HepG2 (cell line): Measurements from ENCODE around the gene PPP1R9A. TPM values are rescaled to one million over a fixed set of nuclear protein-coding genes. Genes with fewer than 3 reads are reported as not detected.

Experiments used
- ATAC-seq: fragments of 200-7000 bp; cut with Tn5 transposase; 3 replicates; pipeline ENCODE4 v1.9.1; 2020; ENCODE audit warnings: mild to moderate bottlenecking, moderate library complexity
- BruUV-seq: library from RNA; stranded (reverse); fragments of 400-500 nt; replicated peaks from 2 replicates; lab custom pipeline; 2021; lab: Mats Ljungman, UMichigan
- CTCF ChIA-PET: fragments of 300-600 bp; formaldehyde crosslinking; extraction: SDS; loops from one replicate; lab custom pipeline; 2021; ENCODE audit warnings: low total read pairs, inconsistent platforms, low intra/inter-chr PET ratio; lab: Yijun Ruan, JAX
- POLR2A ChIA-PET: fragments of 350-600 bp; sonication (Branson Sonifier 250); formaldehyde crosslinking; loops from one replicate; lab custom pipeline; 2020; ENCODE audit warnings: antibody characterized with exemption, inconsistent platforms; lab: Yijun Ruan, JAX
- DNase-seq: peaks from one replicate; pipeline ENCODE4 v3.0.0-alpha.2; 2015; ENCODE audit warnings: low spot score
- FAIRE-seq: peaks from 3 replicates; lab custom pipeline; 2011; peaks lifted over from hg19 to GRCh38; lab: Jason Lieb, UNC
- H2AFZ ChIP-seq: one replicate; pipeline ENCODE4 v1.6.1; 2011; ENCODE audit warnings: low read length, inconsistent platforms
- H3K27ac ChIP-seq: fragments of 300-600 bp; 3 replicates; pipeline ENCODE4 v1.8.0; 2011; ENCODE audit warnings: mixed run types, mild to moderate bottlenecking, mixed read lengths, low read length, inconsistent platforms; ENCODE audit not compliant: insufficient read depth; ENCODE audit errors: extremely low read length
- H3K27me3 ChIP-seq, 2 experiments: fragments of 200-600 bp in 1 of 2; 2 replicates in 1 of 2; 3 replicates in 1 of 2; pipeline versions ENCODE4 v1.6.0 to v1.8.0; 2011; ENCODE audit warnings: low read length in 2 of 2, mild to moderate bottlenecking in 2 of 2, moderate library complexity in 2 of 2, inconsistent platforms in 1 of 2; ENCODE audit not compliant: insufficient read depth in 2 of 2, control insufficient read depth in 1 of 2
- H3K36me3 ChIP-seq, 2 experiments: fragments of 200-600 bp in 1 of 2; replicated peaks in 1 of 2; 2 replicates in 1 of 2; 3 replicates in 1 of 2; pipeline versions ENCODE4 v1.5.1 to v1.8.0; 2011; ENCODE audit warnings: low read length in 2 of 2, inconsistent platforms in 1 of 2; ENCODE audit not compliant: insufficient read depth in 2 of 2, control insufficient read depth in 1 of 2
- H3K4me1 ChIP-seq: 2 replicates; pipeline ENCODE4 v1.5.1; 2012; ENCODE audit warnings: low read length, inconsistent platforms; ENCODE audit not compliant: insufficient read depth
- H3K4me2 ChIP-seq: 2 replicates; pipeline ENCODE4 v1.6.0; 2011; ENCODE audit warnings: low read depth, low read length, inconsistent platforms
- H3K4me3 ChIP-seq, 3 experiments: fragments of 200-600 bp in 1 of 3; sonication (generic), shearing (Covaris generic) in 1 of 3; replicated peaks in 1 of 3; 2 replicates each; pipeline ENCODE4 v1.5.1; 2011 to 2016; ENCODE audit warnings: low read length in 3 of 3, inconsistent platforms in 2 of 3, low read depth in 2 of 3, mild to moderate bottlenecking in 2 of 3, control low read depth in 1 of 3, mixed read lengths in 1 of 3; ENCODE audit not compliant: insufficient read depth in 1 of 3
- H3K79me2 ChIP-seq: one replicate; pipeline ENCODE4 v1.6.1; 2011; ENCODE audit warnings: low read length, inconsistent platforms; ENCODE audit not compliant: insufficient read depth
- H3K9ac ChIP-seq: 2 replicates; pipeline ENCODE4 v1.6.0; 2011; ENCODE audit warnings: mild to moderate bottlenecking, low read depth, low read length, inconsistent platforms; ENCODE audit not compliant: insufficient read depth
- H3K9me3 ChIP-seq: 2 replicates; pipeline ENCODE4 v1.5.1; 2012; ENCODE audit warnings: mild to moderate bottlenecking, low read length
- H4K20me1 ChIP-seq: 2 replicates; pipeline ENCODE4 v1.6.0; 2011; ENCODE audit warnings: inconsistent platforms, mild to moderate bottlenecking, low read length, moderate library complexity; ENCODE audit not compliant: insufficient read depth
- FOSL2 ChIP-seq: sonication (generic); formaldehyde crosslinking; IDR thresholded peaks from 2 replicates; pipeline ENCODE4 v1.4.0; 2020; ENCODE audit warnings: missing genetic modification reagents
- FOXM1 ChIP-seq: sonication (generic); formaldehyde crosslinking; IDR thresholded peaks from 2 replicates; pipeline ENCODE4 v1.5.0; 2020; ENCODE audit warnings: missing genetic modification reagents
- IRF2 ChIP-seq: IDR thresholded peaks from 2 replicates; pipeline ENCODE4 v1.6.1; 2018; ENCODE audit warnings: missing genetic modification reagents, missing compliant biosample characterization
- MAFF ChIP-seq: IDR thresholded peaks from 2 replicates; pipeline ENCODE4 v1.6.1; 2011; ENCODE audit warnings: low read depth, low read length, improper control_type of control experiment
- MAFK ChIP-seq, 2 experiments: IDR thresholded peaks in 1 of 2; conservative IDR thresholded peaks in 1 of 2; 2 replicates each; pipeline ENCODE4 v1.6.1; 2011; ENCODE audit warnings: improper control_type of control experiment in 2 of 2, low read length in 2 of 2
- MTA3 ChIP-seq: sonication (generic); formaldehyde crosslinking; IDR thresholded peaks from 2 replicates; pipeline ENCODE4 v1.4.0; 2020; ENCODE audit warnings: missing genetic modification reagents
- MXD4 ChIP-seq: IDR thresholded peaks from 2 replicates; pipeline ENCODE4 v1.6.1; 2016; ENCODE audit warnings: mild to moderate bottlenecking, missing biosample characterization, missing genetic modification reagents
- SALL2 ChIP-seq: sonication (generic); formaldehyde crosslinking; IDR thresholded peaks from 2 replicates; pipeline ENCODE4 v1.8.1; 2023; ENCODE audit warnings: mild to moderate bottlenecking, missing genetic modification reagents, inconsistent platforms
- SMYD3 ChIP-seq: sonication (generic); formaldehyde crosslinking; IDR thresholded peaks from 2 replicates; pipeline ENCODE4 v1.8.1; 2023; ENCODE audit warnings: mild to moderate bottlenecking, missing genetic modification reagents
- ZNF569 ChIP-seq: sonication (generic); formaldehyde crosslinking; IDR thresholded peaks from 2 replicates; pipeline ENCODE4 v1.5.0; 2020; ENCODE audit warnings: mild to moderate bottlenecking, missing genetic modification reagents, moderate library complexity, borderline replicate concordance
- ZNF577 ChIP-seq: sonication (generic); formaldehyde crosslinking; IDR thresholded peaks from 2 replicates; pipeline ENCODE4 v1.4.0; 2020; ENCODE audit warnings: mild to moderate bottlenecking, low read depth, missing genetic modification reagents, borderline replicate concordance
- ZNF660 ChIP-seq: sonication (generic); formaldehyde crosslinking; IDR thresholded peaks from 2 replicates; pipeline ENCODE4 v1.5.1; 2020; ENCODE audit warnings: mild to moderate bottlenecking, low read depth, missing genetic modification reagents, borderline replicate concordance
- in situ Hi-C: cut with HindIII; loops from 2 replicates; pipeline ENCODE4 v1.10.0; 2017; ENCODE audit warnings: low pct_unique_long_range_greater_than_20kb; ENCODE audit not compliant: extremely low pct_ligation_motif_present
- intact Hi-C: fragments of 100-400 bp; cut with micrococcal nuclease; formaldehyde crosslinking; loops from one replicate; pipeline ENCODE4 v1.10.0; 2022; ENCODE audit not compliant: unreplicated experiment
- polyA plus RNA-seq, 8 experiments: library from polyadenylated mRNA; depleted of rRNA in 3 of 8; stranded (reverse) in 7 of 8; unstranded in 1 of 8; fragments of >200 nt; fragmentation: Illumina TruSeq in 4 of 8; extraction: Trizol in 4 of 8; gene quantifications; 2 replicates each; pipeline versions ENCODE4 v1.2.1 to v1.2.3, GENCODE V29; 2011 to 2016; ENCODE audit warnings: low read depth in 4 of 8, missing spikeins in 1 of 8, mixed read lengths in 1 of 8; ENCODE audit not compliant: insufficient read depth in 1 of 8
- total RNA-seq, 5 experiments: library from RNA; depleted of rRNA; stranded (reverse); fragments of >200 nt; fragmentation: Illumina TruSeq; extraction: Trizol; gene quantifications; 2 replicates each; pipeline ENCODE4 v1.2.3, GENCODE V29; 2016; ENCODE audit warnings: low read depth in 1 of 5
- TF ChIP-seq, protein P1 (sequence below): sonication (generic); formaldehyde crosslinking; IDR thresholded peaks from 2 replicates; pipeline ENCODE4 v1.8.0; 2022; ENCODE audit warnings: missing genetic modification reagents, mild to moderate bottlenecking, inconsistent platforms, borderline replicate concordance
- TF ChIP-seq, protein P2 (sequence below): sonication (generic); formaldehyde crosslinking; IDR thresholded peaks from 2 replicates; pipeline ENCODE4 v1.4.0; 2020; ENCODE audit warnings: missing genetic modification reagents

PPP1R9A gene
- total and polyA plus RNA-seq, 2 of the 13 experiments (the other 11 are each of a cell fraction or from before 2014, with no cell fraction given), result 11.4 to 31.9 TPM

DNA sequence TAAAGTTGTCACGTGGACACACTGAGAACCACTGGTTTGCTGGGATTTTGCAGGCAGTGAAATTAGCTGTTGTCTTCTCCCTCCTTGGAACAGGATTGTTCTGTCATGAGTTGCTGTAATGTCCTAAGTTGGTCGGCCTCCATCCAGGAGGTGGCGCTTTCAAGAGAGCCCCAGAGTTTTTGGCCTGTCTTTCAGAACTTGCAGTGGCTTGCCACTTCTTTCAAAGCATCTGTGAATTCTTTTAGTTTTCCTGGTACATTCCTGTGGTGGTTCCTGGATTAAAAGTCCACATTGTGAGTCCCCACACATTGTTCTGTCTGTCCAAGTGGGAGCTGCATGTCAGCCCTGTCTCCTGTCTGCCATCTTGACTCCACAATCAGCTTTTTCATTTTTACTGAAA lies 283.1 kb downstream of the PPP1R9A start (continued):
- TF ChIP-seq ZNF660 (CRISPR knock-in tag), result no peak
- no peak for TF ChIP-seq ZNF569
- TF ChIP-seq MTA3, result no peak
- TF ChIP-seq FOSL2 (CRISPR knock-in tag), result no peak
- no peak for TF ChIP-seq SMYD3 (CRISPR knock-in tag)
- TF ChIP-seq, protein P1, sequence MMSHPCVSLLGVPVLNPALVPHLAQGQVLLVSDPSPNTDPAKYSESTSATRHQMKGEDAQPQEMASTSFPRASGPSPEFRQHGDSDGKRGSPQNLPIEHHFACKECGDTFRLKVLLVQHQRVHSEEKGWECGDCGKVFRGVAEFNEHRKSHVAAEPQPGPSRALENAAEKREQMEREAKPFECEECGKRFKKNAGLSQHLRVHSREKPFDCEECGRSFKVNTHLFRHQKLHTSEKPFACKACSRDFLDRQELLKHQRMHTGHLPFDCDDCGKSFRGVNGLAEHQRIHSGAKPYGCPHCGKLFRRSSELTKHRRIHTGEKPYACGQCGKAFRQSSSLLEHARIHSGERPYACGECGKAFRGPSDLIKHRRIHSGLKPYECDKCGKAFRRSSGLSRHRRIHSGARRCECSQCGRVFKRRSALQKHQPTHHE (CRISPR knock-in tag), result no peak
- TF ChIP-seq IRF2, result no peak
- no peak for TF ChIP-seq MXD4 (CRISPR knock-in tag)
- TF ChIP-seq, protein P2, sequence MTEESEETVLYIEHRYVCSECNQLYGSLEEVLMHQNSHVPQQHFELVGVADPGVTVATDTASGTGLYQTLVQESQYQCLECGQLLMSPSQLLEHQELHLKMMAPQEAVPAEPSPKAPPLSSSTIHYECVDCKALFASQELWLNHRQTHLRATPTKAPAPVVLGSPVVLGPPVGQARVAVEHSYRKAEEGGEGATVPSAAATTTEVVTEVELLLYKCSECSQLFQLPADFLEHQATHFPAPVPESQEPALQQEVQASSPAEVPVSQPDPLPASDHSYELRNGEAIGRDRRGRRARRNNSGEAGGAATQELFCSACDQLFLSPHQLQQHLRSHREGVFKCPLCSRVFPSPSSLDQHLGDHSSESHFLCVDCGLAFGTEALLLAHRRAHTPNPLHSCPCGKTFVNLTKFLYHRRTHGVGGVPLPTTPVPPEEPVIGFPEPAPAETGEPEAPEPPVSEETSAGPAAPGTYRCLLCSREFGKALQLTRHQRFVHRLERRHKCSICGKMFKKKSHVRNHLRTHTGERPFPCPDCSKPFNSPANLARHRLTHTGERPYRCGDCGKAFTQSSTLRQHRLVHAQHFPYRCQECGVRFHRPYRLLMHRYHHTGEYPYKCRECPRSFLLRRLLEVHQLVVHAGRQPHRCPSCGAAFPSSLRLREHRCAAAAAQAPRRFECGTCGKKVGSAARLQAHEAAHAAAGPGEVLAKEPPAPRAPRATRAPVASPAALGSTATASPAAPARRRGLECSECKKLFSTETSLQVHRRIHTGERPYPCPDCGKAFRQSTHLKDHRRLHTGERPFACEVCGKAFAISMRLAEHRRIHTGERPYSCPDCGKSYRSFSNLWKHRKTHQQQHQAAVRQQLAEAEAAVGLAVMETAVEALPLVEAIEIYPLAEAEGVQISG, result peak; percentile 88
- TF ChIP-seq ZNF577 (CRISPR knock-in tag), result no peak

DNA sequence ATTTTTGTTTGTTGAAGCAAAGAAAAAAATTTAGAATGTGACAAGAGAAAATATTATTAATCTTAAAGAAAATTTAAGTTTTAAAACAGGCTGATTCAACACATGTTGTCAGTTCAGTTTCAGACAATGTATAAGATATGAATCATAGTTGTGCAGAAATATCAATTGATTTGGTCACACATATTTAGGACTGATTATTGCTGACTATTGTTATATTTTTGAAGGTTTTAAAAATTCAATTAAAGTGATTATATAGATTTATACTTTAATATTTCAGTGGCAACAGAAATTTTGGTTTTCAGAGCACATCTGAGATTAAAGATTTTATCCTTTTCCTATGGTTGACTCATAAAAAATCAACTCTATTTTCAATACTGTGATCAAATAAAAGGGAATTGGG lies 284.4 kb downstream of the PPP1R9A start:
- no peak for FAIRE-seq
- ChIA-PET CTCF (interaction anchor here (1.1 kb wide), 1 partner anchor 285 kb away, joined by 3 read pairs; no protein-coding TSS in a partner anchor), POLR2A (no interaction called here)
- Histone ChIP-seq H3K4me3 (no peak overlapping the region), H3K79me2 (no peaks in the 10 kb centered on the region), H3K4me1 (no peaks in the 10 kb centered on the region), H3K4me2 (no peak overlapping the region), H3K36me3 (0 out of 5 replicates have a peak, but pooled peaks cover 0 to 1% of the 10 kb centered on the region in 2 experiments), H2AFZ (no peak overlapping the region), H3K27ac (no peak overlapping the region), H4K20me1 (no peaks in the 10 kb centered on the region), H3K9ac (no peak overlapping the region), H3K27me3 (no peaks in the 10 kb centered on the region), H3K9me3 (no peaks in the 10 kb centered on the region)
- no peak for ATAC-seq
- intact Hi-C loops (no loop called here), in situ Hi-C loops (no loop called here)
- BruUV-seq, result no TSS peak
- TF ChIP-seq MAFF, result peak; percentile 77
- peak; percentile 82 to 91 for TF ChIP-seq MAFK (conservative IDR thresholded peaks at IDR 0.05 in 1 of 2, IDR thresholded peaks at IDR 0.05 in 1 of 2; ENCODE audit: low read length in 2 of 2)
- no peak for TF ChIP-seq FOXM1 (CRISPR knock-in tag)
- TF ChIP-seq SALL2 (CRISPR knock-in tag), result no peak
- no peak for DNase-seq
